HG02840 (cell line): ENCODE measurements around the gene HS3ST1.
"Not testable (repeated sequence)": the region's sequence is repeated elsewhere in the genome, so short reads cannot be mapped to it uniquely, and the experiment has no call there.

Source experiments
- ATAC-seq: cut with Tn5 transposase; IDR thresholded peaks from one replicate; pipeline ENCODE4 v1.9.1; 2021; ENCODE audit warnings: mild to moderate bottlenecking, moderate library complexity, moderate number of reproducible peaks; ENCODE audit not compliant: unreplicated experiment, low FRiP score

The HS3ST1 gene

GRCh38 chr4:11408233-11408967 is 20.3 kb downstream of the HS3ST1 start:
- no peak for ATAC-seq

GRCh38 chr4:11407551-11407950 is 21.1 kb downstream of the HS3ST1 start:
- no peak for ATAC-seq

- no peak for ATAC-seq
These were observed 24.3 kb downstream of the HS3ST1 start for GRCh38 chr4:11404431-11404830.

DNA sequence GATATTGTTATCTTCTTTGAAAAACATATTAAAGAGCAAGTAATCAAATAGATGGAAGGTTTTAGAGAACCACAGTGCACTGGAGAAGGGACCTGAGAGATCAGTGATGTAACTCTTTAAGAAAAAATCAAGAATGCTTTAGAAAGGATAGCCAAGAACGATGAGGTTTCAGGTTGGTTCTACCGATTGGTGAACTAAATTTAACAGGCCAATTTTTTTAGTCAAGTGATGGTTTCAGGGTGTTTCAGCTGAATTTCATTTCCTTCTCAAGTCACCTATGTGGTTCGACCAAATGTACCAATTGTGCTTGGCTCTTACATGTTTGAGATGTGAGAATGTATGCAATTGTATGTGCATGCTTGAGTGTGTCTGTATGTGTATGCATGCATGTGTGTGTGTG is 26.5 kb downstream of the HS3ST1 start:
- ATAC-seq = no peak

- no peak for ATAC-seq
These were observed 29.2 kb downstream of the HS3ST1 start for GRCh38 chr4:11399461-11399971.

DNA sequence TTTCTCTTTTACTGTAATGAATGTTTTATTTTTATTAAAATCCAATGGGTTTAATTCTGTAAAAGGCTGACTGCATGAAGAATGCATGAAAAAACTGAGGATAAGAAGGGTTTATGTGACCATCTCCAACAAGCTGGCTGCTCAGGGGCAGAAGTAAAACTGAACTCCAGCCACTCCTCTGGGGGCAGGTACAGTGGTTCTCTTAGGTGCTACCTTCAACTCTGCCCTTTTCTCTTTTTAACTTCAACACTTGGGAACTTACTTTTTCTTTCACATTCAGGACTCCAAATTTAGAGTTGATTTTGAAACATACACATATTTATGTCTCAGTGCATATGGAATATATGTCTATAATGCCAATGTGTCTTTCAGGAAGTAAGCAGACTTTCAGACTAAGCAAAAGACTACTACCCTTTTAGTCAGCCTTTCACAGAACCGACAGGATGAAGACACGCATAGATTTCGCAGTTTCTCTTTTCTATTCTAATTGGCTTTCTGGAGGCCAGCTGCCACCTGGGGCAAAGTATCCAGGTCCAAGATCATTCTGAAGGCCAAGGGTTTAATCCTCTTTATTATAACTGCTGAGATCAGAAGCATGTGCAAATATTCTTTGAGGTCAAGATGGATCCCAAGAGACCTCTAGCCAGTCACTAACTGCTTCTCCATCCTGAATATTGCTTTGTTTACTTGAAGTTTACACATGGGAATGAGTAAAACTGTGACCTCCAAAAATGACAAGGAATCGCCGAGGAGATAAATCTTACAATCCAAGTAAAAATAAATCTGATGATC is 30.7 kb downstream of the HS3ST1 start:
- ATAC-seq = no peak

- no peak for ATAC-seq
These were observed 31.5 kb downstream of the HS3ST1 start for GRCh38 chr4:11397146-11397545.

- no peak for ATAC-seq
These were observed 35.1 kb downstream of the HS3ST1 start for GRCh38 chr4:11393551-11393950.

- ATAC-seq = not testable (repeated sequence)
These were observed 44.6 kb downstream of the HS3ST1 start for GRCh38 chr4:11384072-11384471.

GRCh38 chr4:11376571-11376970 is 52.1 kb downstream of the HS3ST1 start:
- ATAC-seq = no peak

DNA sequence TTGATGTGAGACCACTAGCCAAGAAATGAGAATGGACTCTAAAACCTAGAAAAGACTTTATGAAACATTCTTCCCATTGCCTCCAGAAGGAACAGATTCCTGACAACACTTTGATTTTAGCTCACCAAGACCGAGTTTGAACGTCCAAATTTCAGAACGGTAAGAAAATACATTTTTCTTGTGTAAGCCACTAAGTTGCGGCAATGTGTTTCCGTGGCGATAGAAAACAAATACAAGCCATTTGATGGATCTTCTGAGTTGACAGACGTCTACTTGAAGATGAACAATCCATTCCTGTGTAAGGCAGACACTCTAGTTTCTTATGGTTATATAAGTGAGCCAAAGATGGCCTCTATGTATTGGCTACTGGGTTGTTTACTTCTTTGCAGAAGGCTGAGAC is 52.5 kb downstream of the HS3ST1 start:
- ATAC-seq = no peak

GRCh38 chr4:11368701-11369115 is 60.0 kb downstream of the HS3ST1 start:
- no peak for ATAC-seq

DNA sequence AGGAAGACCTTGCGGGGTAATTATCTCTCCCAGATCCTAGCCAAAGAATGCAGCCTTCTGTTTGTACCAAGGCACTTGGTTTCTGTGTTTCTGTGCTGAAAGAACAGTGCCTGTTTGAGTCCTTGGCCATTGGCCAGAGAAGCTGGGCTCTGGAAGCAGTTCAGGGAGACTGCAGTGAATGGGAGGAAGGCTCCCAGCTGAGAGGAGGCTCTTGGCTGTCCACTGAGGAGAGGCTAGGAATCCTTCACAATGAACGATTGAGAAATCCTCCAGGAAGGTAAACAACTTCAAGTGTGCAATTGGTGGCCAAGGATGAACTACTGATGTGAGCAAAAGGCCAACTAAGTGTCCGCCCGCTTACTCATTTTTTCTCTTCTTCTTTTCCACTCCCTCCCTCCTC is 61.3 kb downstream of the HS3ST1 start:
- no peak for ATAC-seq

GRCh38 chr4:11366859-11367258 is 61.8 kb downstream of the HS3ST1 start:
- ATAC-seq = no peak

- ATAC-seq = no peak
These were observed 63.7 kb downstream of the HS3ST1 start for GRCh38 chr4:11365039-11365438.

DNA sequence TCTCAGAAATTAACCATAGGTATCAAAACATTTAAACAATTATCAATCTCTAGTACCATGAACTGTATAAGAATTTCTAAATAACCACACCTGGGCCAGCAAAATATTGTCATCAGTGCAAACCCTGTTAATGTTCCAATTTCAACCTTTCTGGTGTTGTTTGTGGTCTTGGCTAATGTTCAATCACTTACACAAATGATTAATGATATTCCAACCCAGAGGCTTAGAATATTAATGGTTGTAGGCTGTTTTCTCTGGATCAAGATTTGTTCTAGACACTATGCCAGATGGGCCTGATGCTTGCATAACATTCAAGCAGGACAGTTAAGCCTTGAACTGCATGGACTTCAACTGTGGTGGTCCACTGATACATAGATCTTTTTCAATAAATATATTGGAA is 69.1 kb downstream of the HS3ST1 start:
- no peak for ATAC-seq

GRCh38 chr4:11355226-11355625 is 73.5 kb downstream of the HS3ST1 start:
- no peak for ATAC-seq

DNA sequence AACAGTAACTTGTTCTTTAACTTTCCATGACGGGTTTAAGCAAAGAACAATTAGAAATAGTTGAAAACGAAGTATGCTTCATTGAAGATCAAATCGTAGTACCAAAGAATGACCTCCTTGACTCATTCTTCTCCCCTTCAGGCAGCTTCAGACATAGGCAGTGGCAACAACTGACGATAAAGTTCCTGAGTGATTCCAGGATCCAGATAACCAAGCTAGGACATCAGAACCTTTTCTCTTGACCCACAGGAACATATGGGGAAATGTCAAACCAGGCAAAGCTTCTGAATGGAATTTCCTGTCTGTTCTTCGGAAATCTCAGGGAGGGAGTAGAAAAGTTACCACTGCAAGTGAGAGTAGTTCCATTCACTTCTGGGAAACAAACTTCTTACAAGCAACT is 74.2 kb downstream of the HS3ST1 start:
- no peak for ATAC-seq

DNA sequence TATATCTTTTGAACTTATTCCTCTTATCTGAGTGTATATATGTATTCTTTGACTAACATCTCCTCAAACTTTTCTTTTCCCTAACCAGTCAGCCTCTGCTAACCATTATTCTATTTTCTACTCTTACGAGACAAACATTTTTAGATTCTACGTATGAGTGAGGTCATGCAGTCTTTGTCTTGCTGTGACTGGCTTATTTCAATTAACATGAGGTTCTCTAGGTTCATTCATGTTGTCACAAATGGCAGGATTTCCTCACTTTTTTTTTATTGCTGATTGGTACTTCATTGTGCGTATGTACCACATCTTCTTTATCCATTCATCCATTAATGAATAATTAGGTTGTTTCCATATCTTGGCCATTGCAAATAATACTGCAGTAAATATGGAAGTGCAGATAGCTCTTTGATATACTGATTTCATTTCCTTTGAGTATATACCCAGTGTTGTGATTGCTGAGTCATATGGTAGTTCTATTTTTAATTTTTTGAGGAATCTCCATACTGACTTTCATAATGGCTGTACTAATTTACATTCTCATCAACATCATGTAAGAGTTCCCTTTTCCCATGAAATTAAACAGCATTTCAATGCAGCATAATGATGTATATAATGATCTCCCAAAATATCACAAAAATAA is 80.1 kb downstream of the HS3ST1 start:
- ATAC-seq = no peak

DNA sequence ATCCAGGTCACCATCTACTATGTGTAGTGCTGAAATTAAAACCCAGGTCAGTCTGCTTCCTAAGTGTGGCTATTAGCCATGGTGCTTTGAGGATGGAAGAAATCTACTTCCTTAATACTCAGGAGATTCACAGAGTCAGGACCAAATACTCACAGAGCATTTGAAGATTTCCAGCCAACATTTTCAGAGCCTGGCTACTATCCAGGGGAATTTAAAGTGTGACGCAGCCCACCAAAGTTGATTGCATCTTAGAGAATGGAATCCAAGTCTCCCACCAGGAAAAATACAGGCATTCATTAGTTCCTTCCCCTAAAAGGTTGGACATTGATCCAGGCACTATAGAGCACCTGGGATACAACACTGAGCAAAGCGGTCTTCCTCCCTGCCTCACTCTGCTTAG is 83.8 kb downstream of the HS3ST1 start:
- no peak for ATAC-seq

DNA sequence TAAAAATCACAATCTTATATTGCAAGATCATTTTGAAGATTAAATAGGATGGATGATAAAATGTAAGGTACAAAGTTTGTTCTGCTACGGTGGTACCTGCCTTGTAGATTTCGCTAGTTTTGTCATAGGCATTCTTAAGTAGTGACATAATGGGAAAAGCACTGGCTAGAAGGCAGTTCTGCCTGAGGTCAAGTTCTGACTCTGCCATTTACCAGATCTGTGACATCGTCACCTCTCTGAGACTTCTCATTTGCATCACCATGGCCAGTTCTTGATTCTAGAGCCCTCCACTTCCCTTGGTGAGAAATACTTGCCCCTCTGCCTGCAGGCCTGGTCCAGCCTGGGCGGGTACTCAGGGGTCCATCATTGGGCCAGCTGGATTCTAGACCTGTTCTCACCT is 85.2 kb downstream of the HS3ST1 start:
- no peak for ATAC-seq
